Peyer's patch (tissue), 4 donors: ENCODE data around the gene MCIDAS.

Experiments used
- CTCF ChIP-seq, 6 experiments: fragments of 450-650 bp in 4 of 6; fragments of 200-600 bp in 2 of 6; sonication (generic) in 1 of 6; IDR thresholded peaks; one replicate each; pipeline ENCODE4 v1.5.1; 2017 to 2019; ENCODE audit warnings: antibody characterized with exemption in 6 of 6, mild to moderate bottlenecking in 3 of 6, moderate library complexity in 1 of 6
- POLR2A ChIP-seq, 2 donors: fragments of 450-650 bp; IDR thresholded peaks; one replicate each; pipeline ENCODE4 v1.5.1; 2017; ENCODE audit warnings: antibody characterized with exemption in 2 of 2, mild to moderate bottlenecking in 2 of 2, moderate library complexity in 2 of 2

- TF ChIP-seq POLR2A (IDR thresholded peaks at IDR 0.05), result no peak
- TF ChIP-seq CTCF (IDR thresholded peaks at IDR 0.05), result peak in 4 of 6 experiments; percentile 26 to 56 (median 53)
Observed at GRCh38 chr5:55226027-55226933, 835 bp downstream of the MCIDAS start.
